ENCODE data around the gene ARFGEF2. TPM values are rescaled to one million over a fixed set of nuclear protein-coding genes. Genes with fewer than 3 reads are reported as not detected.
"Not testable (repeated sequence)": the region's sequence is repeated elsewhere in the genome, so short reads cannot be mapped to it uniquely, and the experiment has no call there.

The ARFGEF2 gene
- total RNA-seq, 1 experiment from 2014 or later = 30.3 TPM

DNA sequence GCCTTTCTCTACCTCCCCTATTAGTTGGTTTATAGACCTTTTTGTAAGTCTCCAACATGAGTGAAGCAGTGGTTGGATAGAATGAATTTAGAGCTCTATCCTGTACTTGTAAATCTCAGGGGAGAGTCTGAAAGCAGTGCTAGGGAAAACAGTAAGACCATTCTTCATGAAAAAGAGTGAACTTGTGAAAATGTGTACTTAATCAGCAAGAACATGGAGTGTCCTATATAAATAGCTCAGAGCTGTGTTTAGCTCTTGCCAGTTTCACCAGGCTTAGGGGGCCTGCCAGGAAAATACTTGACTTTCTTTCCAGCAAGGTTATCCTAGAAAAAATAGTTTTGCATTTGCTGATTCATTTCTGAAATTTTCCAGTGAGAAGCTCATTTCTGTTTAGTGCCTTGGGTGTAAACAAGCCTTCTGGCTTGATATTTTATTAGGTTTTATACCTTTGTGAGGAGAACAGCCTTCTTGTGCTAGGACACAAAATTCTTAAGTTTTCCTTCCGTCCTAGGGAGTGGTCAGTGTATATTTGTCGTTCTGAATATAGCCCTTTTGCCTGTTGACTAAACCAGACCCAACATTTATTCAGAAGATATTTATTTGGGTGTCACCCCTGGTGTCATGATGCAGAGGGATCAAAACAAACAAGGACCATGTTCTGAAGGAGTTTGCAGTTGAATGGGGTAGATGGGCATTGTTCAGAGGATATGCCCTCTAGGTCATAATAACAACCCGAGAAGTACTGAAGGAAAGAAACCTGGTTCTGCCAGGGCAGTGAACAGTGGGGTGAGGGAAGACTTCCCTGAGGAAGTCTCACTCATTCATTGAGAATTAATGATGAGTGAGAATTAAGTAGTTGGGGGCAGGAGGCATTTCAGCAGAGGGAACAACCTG, 7.6 kb downstream of the ARFGEF2 start:
- peak; percentile 21 for DNase-seq (ENCODE audit: low read depth)

DNA sequence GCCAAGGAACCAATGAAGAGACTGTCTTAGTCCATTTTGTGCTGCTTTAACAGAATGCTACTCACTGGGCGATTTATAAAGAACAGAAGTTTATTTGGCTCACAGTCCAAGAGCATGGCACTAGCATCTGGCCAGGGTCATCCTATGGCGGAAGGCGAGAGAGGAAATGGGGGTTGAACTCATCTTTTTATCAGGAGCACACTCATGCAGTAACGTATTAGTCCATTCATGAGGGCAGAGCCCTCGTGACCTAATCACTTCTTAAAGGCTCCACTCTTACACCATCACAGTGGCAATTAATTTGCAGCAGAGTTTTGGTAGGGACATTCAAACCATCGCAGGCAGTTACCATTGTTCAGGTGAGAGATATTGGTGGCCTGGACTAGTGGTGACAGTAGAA, 8.5 kb downstream of the ARFGEF2 start:
- DNase-seq (ENCODE audit: low read depth) = no peak

DNA sequence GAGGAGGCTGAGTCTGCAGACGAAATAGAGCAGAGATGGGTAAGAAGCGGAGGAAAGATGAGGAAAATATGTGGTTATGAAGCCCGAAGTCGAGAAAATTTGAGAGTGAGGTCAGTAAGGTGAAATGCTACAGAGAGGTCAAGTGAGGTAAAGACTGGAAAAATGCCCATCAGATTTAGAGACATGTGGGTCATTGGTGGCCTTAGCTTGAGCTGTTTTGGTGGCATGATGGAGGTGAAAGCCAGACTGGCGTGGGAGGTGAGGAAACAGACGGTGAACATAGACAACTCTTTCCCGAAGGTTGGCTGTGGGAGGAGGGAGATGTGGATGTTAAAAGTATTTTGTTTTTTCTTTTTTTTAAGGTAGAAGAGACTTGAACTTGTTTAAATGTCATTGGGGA, 9.4 kb downstream of the ARFGEF2 start:
- DNase-seq (ENCODE audit: low read depth) = no peak

DNA sequence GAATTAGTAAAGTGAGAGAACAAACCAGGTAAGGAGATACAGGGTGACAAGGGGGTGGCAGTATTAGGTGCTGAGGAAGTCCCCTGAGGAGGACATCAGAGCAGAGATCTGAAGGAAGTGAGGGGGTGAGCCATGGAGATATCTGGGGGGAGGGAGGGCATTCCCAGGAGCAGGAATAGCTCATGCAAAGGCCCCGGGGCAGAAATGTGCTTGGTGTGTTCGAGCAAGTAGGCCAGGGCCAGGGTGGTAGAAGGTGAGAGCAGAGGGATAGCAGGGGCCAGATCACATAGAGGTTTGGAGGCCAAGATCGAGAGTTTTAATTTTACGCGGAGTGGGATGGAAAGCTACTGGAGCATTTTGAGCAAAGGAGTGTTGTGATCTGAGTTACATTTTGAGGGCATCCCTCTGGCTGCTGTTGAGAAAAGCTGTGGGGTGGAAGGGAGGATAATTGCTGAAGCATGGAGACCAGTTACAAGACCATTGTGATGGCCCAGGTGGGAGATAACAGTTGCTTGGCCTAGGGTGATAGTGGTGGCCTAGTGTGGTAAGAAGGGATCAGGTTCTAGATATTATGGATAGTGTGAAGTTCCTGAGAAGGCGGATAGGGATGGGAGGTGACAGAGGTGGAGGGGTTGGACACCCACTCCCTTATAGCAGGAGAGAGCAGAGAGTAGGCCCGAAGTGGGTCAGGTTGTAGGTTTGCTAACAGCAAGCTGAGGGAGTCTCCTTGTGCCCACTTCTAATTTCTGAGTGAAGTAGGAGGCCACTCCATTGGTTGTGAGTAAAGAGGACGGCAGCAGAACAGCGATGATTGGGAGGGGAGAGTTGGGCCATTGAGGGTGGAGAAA, 10.2 kb downstream of the ARFGEF2 start:
- DNase-seq (ENCODE audit: low read depth) = no peak

GRCh38 chr20:48932375-48932941, 10.9 kb downstream of the ARFGEF2 start:
- peak; percentile 76 for DNase-seq (ENCODE audit: low read depth)

GRCh38 chr20:48933017-48933766, 11.7 kb downstream of the ARFGEF2 start:
- DNase-seq (ENCODE audit: low read depth) = no peak

DNA sequence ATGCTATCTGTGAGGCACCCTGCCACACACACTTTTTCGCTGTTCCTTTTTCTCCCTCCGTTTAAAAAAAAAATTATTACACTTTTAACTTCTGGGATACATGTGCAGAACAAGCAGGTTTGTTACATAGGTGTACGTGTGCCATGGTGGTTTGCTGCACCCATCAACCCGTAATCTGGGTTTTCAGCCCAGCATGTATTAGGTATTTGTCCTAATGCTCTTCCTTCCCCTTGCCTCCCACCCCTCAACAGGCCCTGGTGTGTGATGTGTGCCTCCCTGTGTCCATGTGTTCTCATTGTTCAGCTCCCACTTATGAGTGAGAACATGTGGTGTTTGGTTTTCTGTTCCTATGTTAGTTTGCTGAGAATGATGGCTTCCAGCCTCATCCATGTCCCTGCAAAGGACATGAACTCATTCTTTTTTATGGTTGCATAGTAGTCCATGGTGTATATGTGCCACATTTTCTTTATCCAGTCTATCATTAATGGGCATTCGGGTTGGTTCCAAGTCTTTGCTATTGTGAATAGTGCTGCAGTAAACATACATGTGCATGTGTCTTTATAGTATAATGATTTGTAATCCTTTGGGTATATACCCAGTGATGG, 12.9 kb downstream of the ARFGEF2 start:
- not testable (repeated sequence) for DNase-seq (ENCODE audit: low read depth)

DNA sequence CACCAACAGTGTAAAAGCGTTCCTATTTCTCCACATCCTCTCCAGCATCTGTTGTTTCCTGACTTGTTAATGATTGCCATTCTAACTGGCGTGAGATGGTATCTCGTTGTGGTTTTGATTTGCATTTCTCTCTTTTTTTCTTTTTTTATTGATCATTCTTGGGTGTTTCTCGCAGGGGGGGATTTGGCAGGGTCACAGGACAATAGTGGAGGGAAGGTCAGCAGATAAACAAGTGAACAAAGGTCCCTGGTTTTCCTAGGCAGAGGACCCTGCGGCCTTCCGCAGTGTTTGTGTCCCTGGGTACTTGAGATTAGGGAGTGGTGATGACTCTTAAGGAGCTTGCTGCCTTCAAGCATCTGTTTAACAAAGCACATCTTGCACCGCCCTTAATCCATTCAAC, 13.5 kb downstream of the ARFGEF2 start:
- not testable (repeated sequence) for DNase-seq (ENCODE audit: low read depth)

DNA sequence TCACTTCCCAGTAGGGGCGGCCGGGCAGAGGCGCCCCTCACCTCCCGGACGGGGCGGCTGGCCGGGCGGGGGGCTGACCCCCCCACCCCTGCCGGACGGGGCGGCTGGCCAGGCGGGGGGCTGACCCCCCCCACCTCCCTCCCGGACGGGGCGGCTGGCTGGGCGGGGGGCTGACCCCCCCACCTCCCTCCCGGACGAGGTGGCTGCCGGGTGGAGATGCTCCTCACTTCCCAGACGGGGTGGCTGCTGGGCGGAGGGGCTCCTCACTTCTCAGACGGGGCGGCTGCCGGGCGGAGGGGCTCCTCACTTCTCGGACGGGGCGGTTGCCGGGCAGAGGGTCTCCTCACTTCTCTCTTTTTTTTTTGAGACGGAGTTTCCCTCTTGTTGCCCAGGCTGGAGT, 14.7 kb downstream of the ARFGEF2 start:
- not testable (repeated sequence) for DNase-seq (ENCODE audit: low read depth)

GRCh38 chr20:48937674-48938073, 16.2 kb downstream of the ARFGEF2 start:
- no peak for DNase-seq (ENCODE audit: low read depth)

DNA sequence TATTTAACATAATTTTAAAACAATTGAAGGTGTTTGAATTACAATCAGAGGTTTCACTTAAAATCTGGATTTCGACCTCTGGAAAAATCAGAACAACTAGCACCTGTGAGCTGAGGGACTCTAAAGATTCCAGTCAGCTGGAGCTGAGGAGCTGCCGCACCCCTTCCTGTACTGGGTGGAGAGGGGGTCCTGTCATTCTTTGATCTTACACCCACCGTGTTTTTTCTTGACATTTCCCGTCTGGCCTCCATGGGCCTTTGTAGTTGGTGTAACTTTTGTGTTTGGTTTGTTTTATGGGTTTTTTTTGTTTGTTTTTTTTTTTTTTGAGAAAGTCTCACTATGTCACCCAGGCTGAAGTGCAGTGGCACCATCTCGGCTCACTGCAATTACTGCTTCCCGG, 17.2 kb downstream of the ARFGEF2 start:
- DNase-seq (ENCODE audit: low read depth) = no peak

DNA sequence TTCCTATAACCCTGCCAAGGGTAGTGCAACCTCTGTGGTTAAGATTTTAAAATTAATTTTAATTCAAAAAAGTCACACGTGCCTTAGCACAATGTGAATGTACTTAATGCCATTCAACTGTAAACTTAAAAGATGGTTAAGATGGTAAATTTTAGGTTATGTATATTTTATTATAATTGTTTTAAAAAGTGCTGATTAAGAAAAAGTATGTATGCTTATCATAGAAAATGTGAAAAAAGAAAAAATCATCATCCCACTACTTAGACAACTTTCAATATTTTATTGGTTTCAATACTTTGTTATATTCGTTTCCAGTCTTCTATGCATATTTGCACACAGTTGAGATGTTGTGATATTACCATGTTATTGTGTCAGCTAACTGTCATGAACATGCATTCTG, 18.7 kb downstream of the ARFGEF2 start:
- DNase-seq (ENCODE audit: low read depth) = no peak

DNA sequence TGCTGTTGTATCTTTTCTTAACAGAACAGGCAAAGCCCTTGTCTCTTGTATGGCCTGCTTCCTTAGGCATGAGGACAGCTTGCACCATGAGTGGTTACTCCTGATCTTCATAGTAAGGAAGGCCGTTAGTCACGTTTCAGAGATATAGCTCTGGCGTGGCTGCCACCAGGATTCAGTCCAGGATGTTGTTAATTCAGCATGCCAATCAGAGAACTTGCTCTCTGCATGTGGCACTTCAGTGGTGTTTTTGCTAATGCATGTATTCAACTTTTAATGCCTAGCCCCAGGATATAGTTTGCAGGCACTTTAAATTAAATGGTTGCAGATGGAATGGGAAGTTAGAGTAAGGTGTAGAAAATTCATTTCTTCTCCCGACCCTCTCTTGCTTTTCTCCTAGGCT, 20.0 kb downstream of the ARFGEF2 start:
- no peak for DNase-seq (ENCODE audit: low read depth)

- no peak for DNase-seq (ENCODE audit: low read depth)
These were observed 21.2 kb downstream of the ARFGEF2 start for GRCh38 chr20:48942730-48943129.

DNA sequence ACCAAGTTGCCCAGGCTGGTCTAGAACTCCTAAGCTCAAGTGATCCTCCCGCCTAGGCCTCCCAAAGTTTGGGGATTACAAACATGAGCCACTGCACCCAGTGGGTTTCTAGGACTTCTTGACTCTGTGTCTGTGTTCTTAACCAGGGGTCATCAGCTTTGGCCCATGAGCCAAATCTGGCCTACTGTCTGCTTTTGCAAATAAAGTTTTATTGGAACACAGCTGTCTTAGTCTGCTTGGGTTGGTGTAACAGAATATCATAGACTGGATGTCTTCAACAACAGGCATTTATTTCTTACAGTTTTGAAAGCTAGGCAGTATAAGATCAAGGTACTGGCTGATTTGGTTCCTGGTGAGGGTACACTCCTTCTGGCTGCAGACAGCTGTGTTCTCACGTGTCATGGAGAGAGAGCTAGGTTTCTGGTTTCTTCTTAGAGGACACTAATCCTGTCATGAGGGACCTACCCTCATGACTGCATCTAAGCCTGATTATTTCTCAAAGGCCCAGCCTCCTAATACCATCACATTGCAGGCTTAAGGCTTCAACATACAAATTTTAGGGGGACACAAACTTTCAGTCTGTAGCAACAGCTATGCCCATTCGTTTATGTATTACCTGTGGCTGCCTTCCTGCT, 23.3 kb downstream of the ARFGEF2 start:
- DNase-seq (ENCODE audit: low read depth) = no peak

- DNase-seq (ENCODE audit: low read depth) = peak; percentile 38
These were observed 24.5 kb downstream of the ARFGEF2 start for GRCh38 chr20:48945840-48946514.

DNA sequence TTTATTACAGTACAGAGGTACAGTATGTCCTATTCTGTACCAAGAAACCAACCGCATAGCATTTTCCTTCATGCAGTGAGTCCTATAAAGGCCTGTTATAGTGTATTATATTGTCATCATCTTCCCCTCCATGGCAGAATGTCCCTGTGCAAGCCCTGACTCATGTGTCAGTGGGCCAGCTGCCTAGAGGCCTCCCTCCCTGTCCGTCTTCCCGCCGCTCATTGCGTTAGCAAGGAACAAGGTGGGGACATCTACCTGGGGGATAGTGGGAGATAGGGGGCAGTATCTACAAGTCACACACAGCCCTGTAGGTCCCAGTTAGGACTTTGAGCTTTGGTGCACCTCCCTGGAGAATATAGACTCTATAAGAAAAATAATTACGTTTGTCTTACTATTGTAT, 27.1 kb downstream of the ARFGEF2 start:
- DNase-seq (ENCODE audit: low read depth) = no peak

GRCh38 chr20:48949304-48950170, 28.0 kb downstream of the ARFGEF2 start:
- DNase-seq (ENCODE audit: low read depth) = no peak

DNA sequence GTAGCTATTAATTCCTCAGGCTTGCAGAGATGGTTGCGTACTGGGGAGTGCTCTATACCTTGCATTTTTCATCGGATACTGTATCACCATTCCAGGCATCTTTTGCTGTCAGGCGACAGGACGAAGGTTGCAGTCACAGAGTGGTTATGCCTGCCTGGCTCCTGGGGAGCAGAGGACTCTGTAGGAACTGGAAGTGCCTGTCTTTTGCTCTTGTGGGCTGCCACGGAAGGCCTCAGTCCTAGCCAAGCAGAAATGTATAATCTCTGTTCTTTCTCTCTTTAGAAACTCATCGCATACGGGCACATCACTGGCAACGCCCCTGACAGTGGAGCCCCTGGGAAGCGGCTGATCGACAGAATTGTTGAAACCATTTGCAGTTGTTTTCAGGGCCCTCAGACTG, 29.5 kb downstream of the ARFGEF2 start:
- no peak for DNase-seq (ENCODE audit: low read depth)
